ENCODE results near the gene MYO18B. TPM values are rescaled to one million over a fixed set of nuclear protein-coding genes. Genes with fewer than 3 reads are reported as not detected.

MYO18B gene
- total RNA-seq, 2 experiments from 2014 or later, result 3.6 to 6.1 TPM

GRCh38 chr22:25716637-25717036, 25.4 kb upstream of the MYO18B start:
- peaks cover 51% of the 10 kb centered on the region for H3K36me3 Mint-ChIP-seq
- H3K27ac Mint-ChIP-seq, result no peak overlapping the region
- no peak overlapping the region for H3K4me3 Mint-ChIP-seq
- ATAC-seq, result no peak
- CTCF ChIA-PET, result interaction anchor here (1.4 to 1.6 kb wide), 2 partner anchors 8 to 56 kb away, joined by 3 to 4 read pairs; no protein-coding TSS in a partner anchor
- no peaks in the 10 kb centered on the region for H3K9me3 Mint-ChIP-seq (ENCODE audit: low read depth)
- H3K4me1 Mint-ChIP-seq, result peaks cover 4% of the 10 kb centered on the region
- H3K27me3 Mint-ChIP-seq, result no peaks in the 10 kb centered on the region
- no peak for DNase-seq

DNA sequence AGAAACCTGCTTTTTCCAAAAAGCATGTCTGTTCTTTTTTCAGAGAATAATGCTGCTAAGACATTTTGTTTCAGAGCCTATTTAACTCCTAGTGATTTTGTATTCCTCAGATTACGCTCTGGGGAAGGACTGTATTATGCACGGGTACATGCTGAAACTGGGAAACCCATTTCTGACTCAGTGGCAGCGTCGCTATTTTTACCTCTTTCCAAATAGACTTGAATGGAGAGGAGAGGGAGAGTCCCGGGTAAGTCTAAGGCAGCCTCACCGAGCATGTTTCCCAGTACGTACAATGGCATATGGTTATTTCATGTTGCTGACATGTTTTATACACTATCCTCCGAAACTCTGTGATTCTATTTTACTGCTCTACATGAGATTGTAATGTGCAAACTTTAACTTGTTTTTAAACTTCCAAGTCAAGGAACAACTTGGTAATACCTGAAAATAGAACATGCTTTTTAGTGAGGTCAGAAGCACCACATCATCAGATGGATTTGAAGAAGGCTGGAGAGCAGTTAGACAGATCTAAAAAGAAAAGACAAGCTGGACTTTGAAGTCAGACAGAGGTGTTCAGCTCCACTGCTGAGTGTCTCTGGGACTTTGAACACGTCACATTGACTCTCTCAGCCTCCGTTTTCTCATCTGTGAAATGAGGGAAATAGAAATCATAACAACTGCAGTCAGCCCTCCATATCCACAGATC, 23.7 kb upstream of the MYO18B start:
- Mint-ChIP-seq H3K4me3 (no peak overlapping the region), H3K36me3 (peaks cover 54% of the 10 kb centered on the region), H3K9me3 (ENCODE audit: low read depth) (no peaks in the 10 kb centered on the region), H3K4me1 (peaks cover 1% of the 10 kb centered on the region), H3K27me3 (no peaks in the 10 kb centered on the region), H3K27ac (no peak overlapping the region)
- CTCF ChIA-PET, result interaction anchor here (1.0 kb wide), 2 partner anchors 10 to 256 kb away, joined by 3 to 4 read pairs; no protein-coding TSS in a partner anchor
- DNase-seq (no peak), ATAC-seq (no peak)

GRCh38 chr22:25722223-25722622, 19.8 kb upstream of the MYO18B start:
- H3K9me3 Mint-ChIP-seq (ENCODE audit: low read depth), result no peaks in the 10 kb centered on the region
- H3K27me3 Mint-ChIP-seq, result no peaks in the 10 kb centered on the region
- CTCF ChIA-PET, result no interaction called here
- no peak for DNase-seq
- ATAC-seq, result no peak
- H3K4me3 Mint-ChIP-seq, result no peak overlapping the region
- no peak overlapping the region for H3K27ac Mint-ChIP-seq
- H3K4me1 Mint-ChIP-seq, result peaks cover 5% of the 10 kb centered on the region
- H3K36me3 Mint-ChIP-seq, result peaks cover 46% of the 10 kb centered on the region

DNA sequence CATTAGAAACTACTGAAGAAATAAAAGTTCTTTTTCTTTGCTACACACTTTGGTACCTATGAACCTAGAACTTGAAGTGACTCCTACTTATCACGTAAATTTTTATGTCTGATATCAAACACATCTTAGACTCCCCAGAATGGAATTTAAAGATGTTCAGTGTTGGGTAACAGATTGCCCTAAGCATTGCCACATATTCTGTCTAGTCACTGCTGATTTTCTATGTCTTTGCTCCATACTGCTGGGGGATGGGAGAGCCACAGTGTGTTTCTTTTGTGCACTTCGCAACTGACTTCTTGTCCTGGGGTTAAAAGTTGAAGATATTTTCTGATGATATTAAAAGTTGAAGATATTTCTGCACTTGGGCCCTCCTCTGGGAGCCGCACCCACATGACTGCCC, 19.4 kb upstream of the MYO18B start:
- H3K36me3 Mint-ChIP-seq, result peaks cover 42% of the 10 kb centered on the region
- CTCF ChIA-PET, result no interaction called here
- H3K27me3 Mint-ChIP-seq, result no peaks in the 10 kb centered on the region
- H3K4me1 Mint-ChIP-seq, result peaks cover 5% of the 10 kb centered on the region
- ATAC-seq, result no peak
- no peaks in the 10 kb centered on the region for H3K9me3 Mint-ChIP-seq (ENCODE audit: low read depth)
- H3K27ac Mint-ChIP-seq, result no peak overlapping the region
- H3K4me3 Mint-ChIP-seq, result no peak overlapping the region
- no peak for DNase-seq

DNA sequence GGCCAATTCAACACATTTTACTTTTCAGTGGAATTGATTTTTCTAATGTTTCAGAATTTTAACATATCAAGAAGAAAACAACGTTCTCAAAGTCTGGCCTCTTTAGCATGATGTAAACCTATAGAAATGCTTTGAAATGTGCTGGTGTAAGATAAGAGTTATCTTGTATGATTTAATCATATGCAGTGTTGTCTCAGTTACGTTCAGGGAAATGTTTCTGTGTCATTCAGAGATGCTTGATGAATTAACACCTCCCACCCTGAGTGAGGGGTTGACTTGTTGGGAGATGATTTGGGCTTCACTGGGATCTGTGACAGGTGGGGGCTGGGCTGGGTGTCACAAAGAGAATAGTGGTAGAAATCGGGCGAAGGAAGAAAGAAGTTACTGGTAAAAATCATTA, 15.7 kb upstream of the MYO18B start:
- Mint-ChIP-seq H3K4me3 (no peak overlapping the region), H3K27ac (peak overlapping the region; percentile 60), H3K4me1 (peaks cover 15% of the 10 kb centered on the region), H3K36me3 (peaks cover 35% of the 10 kb centered on the region), H3K27me3 (no peaks in the 10 kb centered on the region), H3K9me3 (ENCODE audit: low read depth) (no peaks in the 10 kb centered on the region)
- no peak for DNase-seq
- CTCF ChIA-PET, result interaction anchor here (0.6 to 3.5 kb wide), 8 partner anchors 9 to 182 kb away, joined by 3 to 16 read pairs (median 5); no protein-coding TSS in a partner anchor
- ATAC-seq, result no peak

DNA sequence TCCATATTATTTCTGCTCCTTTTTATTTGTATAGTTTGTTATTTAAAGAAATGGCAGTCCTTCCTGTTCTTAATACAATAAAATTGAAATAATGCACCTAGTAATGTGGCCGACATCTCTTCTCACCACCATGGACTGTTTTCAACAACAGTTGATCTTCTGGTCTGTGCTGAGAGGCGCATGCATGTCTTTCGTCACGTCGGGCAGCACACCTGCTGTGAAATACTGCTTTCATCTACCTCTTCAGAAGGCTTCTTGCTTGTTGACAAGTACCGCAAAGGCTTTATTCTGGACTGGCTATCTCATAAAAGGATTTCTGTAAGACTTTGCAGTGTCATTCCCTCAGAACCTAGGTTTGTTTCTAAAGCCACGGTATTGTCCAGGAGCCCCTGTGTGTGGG, 13.9 kb upstream of the MYO18B start:
- ATAC-seq (no peak), DNase-seq (no peak)
- Mint-ChIP-seq H3K36me3 (peaks cover 35% of the 10 kb centered on the region), H3K27me3 (no peaks in the 10 kb centered on the region), H3K9me3 (ENCODE audit: low read depth) (no peaks in the 10 kb centered on the region), H3K4me1 (peaks cover 21% of the 10 kb centered on the region), H3K4me3 (no peak overlapping the region), H3K27ac (no peak overlapping the region)
- CTCF ChIA-PET, result interaction anchor here (1.8 to 3.5 kb wide), 2 partner anchors 10 to 17 kb away, joined by 3 to 16 read pairs; no protein-coding TSS in a partner anchor

DNA sequence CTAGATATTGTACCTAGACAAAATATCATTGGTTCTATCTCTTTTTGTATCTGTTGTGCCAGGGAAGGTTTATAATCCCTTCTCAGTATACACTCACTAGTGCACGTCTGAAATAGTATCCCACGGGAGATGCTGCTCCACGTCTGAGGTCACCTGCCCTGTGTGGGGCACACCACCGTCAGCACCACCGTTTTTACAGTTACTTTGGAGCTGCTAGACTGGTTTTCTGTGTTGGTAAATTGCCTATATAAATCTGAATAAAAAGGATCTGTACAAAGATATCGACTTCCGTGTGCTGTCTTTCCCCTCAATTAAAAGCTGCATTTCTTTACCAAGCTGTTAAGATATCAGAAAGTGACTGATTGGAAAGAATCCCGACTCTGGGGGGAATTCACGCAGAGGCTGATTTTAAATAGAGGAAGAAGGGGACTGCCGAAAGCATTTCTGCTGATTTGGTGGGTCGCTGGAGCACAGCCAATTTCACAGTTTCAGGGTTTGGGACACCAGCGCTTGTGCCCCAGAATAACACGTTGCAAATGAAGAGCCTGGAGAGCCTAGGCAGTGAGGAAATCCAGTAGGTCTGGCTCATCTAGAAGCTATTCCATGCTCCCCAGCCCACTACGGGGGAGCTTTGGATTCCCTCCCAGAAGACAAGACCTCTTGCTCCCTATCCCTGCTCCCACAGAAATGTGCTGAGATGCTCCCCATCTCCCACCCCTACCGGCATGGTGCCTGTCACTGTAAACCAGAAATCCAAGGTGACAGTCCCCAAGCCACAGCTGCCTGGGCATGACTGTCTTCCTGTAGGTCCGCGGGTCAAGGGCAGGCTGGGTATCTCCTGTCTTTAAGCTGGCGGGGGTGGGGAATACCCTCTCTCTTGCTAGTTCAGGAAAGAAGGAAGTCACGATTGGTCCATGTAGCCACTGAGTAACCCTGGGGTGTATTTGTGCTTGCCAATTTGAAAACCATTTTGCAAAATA, 12.7 kb upstream of the MYO18B start:
- CTCF ChIA-PET, result interaction anchor here (1.2 to 2.3 kb wide), 4 partner anchors 12 to 21 kb away, joined by 3 to 5 read pairs (median 4); no protein-coding TSS in a partner anchor
- H3K4me1 Mint-ChIP-seq, result peaks cover 27% of the 10 kb centered on the region

GRCh38 chr22:25735650-25736049, 6.3 kb upstream of the MYO18B start:
- H3K4me3 Mint-ChIP-seq, result no peak overlapping the region

More for the DNA sequence above, 12.7 kb upstream of the MYO18B start:
- DNase-seq, result no peak
- no peak for ATAC-seq
- H3K27me3 Mint-ChIP-seq, result no peaks in the 10 kb centered on the region
- no peak overlapping the region for H3K4me3 Mint-ChIP-seq
- H3K36me3 Mint-ChIP-seq, result peaks cover 31% of the 10 kb centered on the region
- no peaks in the 10 kb centered on the region for H3K9me3 Mint-ChIP-seq (ENCODE audit: low read depth)
- no peak overlapping the region for H3K27ac Mint-ChIP-seq

DNA sequence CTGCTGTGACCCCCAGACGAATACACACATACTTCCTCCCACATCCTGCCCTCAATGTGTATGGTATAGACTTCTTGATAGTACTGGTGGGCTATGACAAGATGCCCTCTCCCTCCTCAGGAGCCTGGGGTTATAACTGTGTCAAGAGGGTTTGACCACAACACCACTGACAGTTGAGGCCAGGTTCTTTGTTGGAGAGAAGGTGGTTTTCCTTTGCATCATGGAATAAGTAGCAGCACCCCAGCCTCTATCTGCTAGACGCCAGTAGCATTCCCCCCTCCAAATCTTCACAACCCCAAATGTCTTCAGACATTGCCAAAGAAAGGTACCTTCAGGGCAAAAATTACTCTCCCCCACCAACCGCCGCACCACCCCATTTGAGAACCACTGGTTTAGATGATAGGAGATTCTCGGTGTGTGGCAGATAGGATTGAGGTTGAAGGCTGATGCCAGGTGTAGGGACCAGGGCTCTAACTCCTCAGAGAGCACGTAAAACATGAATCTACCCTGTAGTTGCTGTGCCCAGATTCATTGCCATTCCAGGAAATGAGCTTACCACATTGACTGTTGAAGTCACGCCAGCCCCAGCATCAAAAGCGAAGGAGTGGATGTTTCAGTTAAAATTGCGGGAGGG, 5.5 kb upstream of the MYO18B start:
- DNase-seq (peak; percentile 92), ATAC-seq (peak; percentile 88)
- H3K4me1 Mint-ChIP-seq, result peaks cover 62% of the 10 kb centered on the region
- no peaks in the 10 kb centered on the region for H3K27me3 Mint-ChIP-seq
- CTCF ChIA-PET, result interaction anchor here (0.8 to 2.9 kb wide), 9 partner anchors 10 to 41 kb away, joined by 3 to 39 read pairs (median 4); no protein-coding TSS in a partner anchor
- H3K9me3 Mint-ChIP-seq (ENCODE audit: low read depth), result no peaks in the 10 kb centered on the region
- peak overlapping the region; percentile 57 for H3K4me3 Mint-ChIP-seq
- peaks cover 50% of the 10 kb centered on the region for H3K36me3 Mint-ChIP-seq
- H3K27ac Mint-ChIP-seq, result peak overlapping the region; percentile 98

More at GRCh38 chr22:25735650-25736049, 6.3 kb upstream of the MYO18B start:
- peaks cover 49% of the 10 kb centered on the region for H3K36me3 Mint-ChIP-seq
- no peaks in the 10 kb centered on the region for H3K9me3 Mint-ChIP-seq (ENCODE audit: low read depth)
- CTCF ChIA-PET, result interaction anchor here (0.9 to 2.9 kb wide), 4 partner anchors 10 to 37 kb away, joined by 3 to 39 read pairs (median 4); no protein-coding TSS in a partner anchor
- H3K27me3 Mint-ChIP-seq, result no peaks in the 10 kb centered on the region
- H3K4me1 Mint-ChIP-seq, result peaks cover 62% of the 10 kb centered on the region
- no peak for DNase-seq
- H3K27ac Mint-ChIP-seq, result peak overlapping the region; percentile 98
- ATAC-seq, result no peak

DNA sequence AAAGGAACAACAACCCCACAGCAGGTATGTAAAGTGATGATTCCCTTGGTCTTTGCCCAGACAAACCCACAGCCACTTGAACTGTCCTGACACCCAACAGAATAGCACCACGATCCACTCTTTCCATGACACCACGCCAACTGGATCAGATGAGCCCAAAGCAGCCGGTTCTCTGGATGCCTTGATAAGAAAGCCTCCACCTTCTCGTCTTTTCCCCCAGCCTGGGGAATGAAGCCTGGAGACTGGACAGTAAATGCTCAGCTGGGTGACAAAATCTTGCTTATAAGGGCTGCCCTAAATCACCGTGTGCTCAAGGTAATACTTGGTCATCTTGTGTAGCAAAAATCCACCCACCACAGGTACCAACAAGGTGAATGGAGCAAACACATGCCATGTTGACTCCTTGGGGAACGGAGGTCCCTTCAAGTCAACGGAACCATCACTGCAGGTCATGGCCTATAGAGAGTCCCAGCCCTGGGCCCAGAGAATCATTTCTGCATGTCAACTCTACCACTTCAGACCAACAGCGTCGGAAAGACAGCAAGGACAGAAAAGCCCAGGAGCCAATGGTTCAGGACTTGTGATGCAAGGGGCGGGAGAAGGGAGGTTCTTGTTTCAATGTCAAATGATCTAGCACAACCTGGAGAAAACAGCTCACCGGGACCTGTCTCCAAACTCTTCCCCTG, 2.2 kb upstream of the MYO18B start:
- H3K27ac Mint-ChIP-seq, result peak overlapping the region; percentile 50
- peaks cover 44% of the 10 kb centered on the region for H3K36me3 Mint-ChIP-seq
- ATAC-seq (no peak), DNase-seq (no peak)
- CTCF ChIA-PET, result interaction anchor here (2.1 kb wide), 1 partner anchor 10 kb away, joined by 10 read pairs; no protein-coding TSS in a partner anchor
- no peak overlapping the region for H3K4me3 Mint-ChIP-seq
- H3K9me3 Mint-ChIP-seq (ENCODE audit: low read depth), result no peaks in the 10 kb centered on the region
- peaks cover 65% of the 10 kb centered on the region for H3K4me1 Mint-ChIP-seq
- H3K27me3 Mint-ChIP-seq, result no peaks in the 10 kb centered on the region

GRCh38 chr22:25742918-25743708, 1.1 kb downstream of the MYO18B start:
- Mint-ChIP-seq H3K9me3 (ENCODE audit: low read depth) (no peaks in the 10 kb centered on the region), H3K27me3 (no peaks in the 10 kb centered on the region), H3K4me1 (peaks cover 60% of the 10 kb centered on the region), H3K27ac (peak overlapping the region; percentile 48), H3K4me3 (peak overlapping the region; percentile 44), H3K36me3 (peaks cover 40% of the 10 kb centered on the region)
- CTCF ChIA-PET, result interaction anchor here (0.6 to 1.2 kb wide), 2 partner anchors 33 to 43 kb away, joined by 3 read pairs; no protein-coding TSS in a partner anchor
- peak; percentile 20 for ATAC-seq
- DNase-seq, result no peak

GRCh38 chr22:25744694-25745093, 2.7 kb downstream of the MYO18B start:
- CTCF ChIA-PET, result interaction anchor here (3.1 to 3.2 kb wide), 2 partner anchors 8 to 29 kb away, joined by 11 to 14 read pairs; no protein-coding TSS in a partner anchor
- Mint-ChIP-seq H3K9me3 (ENCODE audit: low read depth) (no peaks in the 10 kb centered on the region), H3K36me3 (peaks cover 45% of the 10 kb centered on the region), H3K4me3 (no peak overlapping the region), H3K27ac (no peak overlapping the region), H3K4me1 (peaks cover 65% of the 10 kb centered on the region), H3K27me3 (no peaks in the 10 kb centered on the region)
- no peak for DNase-seq
- ATAC-seq, result no peak
